HCT116 (cell line): ENCODE results near the gene FGF21.

Source experiments
- CTCF ChIP-seq, 3 experiments: fragments of 200-600 bp in 1 of 3; sonication (generic) in 1 of 3; IDR thresholded peaks in 2 of 3; conservative IDR thresholded peaks in 1 of 3; 2 replicates each; pipeline ENCODE4 v1.5.1; 2012 to 2017; ENCODE audit warnings: low read depth in 2 of 3, low read length in 2 of 3, antibody characterized with exemption in 1 of 3, borderline replicate concordance in 1 of 3, control low read depth in 1 of 3, mild to moderate bottlenecking in 1 of 3, mixed read lengths in 1 of 3, mixed run types in 1 of 3, moderate library complexity in 1 of 3; ENCODE audit not compliant: insufficient read depth in 1 of 3
- EZH2 ChIP-seq: fragments of 200-600 bp; sonication (generic); IDR thresholded peaks from 2 replicates; pipeline ENCODE4 v1.6.1; 2017; ENCODE audit warnings: antibody characterized with exemption, mixed run types
- POLR2A ChIP-seq: IDR thresholded peaks from 2 replicates; pipeline ENCODE4 v1.7.0; 2011; ENCODE audit warnings: borderline replicate concordance; ENCODE audit not compliant: insufficient read depth, insufficient read length; ENCODE audit errors: extremely low read depth
- SIN3A ChIP-seq: IDR thresholded peaks from 2 replicates; pipeline ENCODE4 v1.6.1; 2012; ENCODE audit warnings: low read depth

GRCh38 chr19:48760504-48761205 lies 5.3 kb downstream of the FGF21 start:
- TF ChIP-seq CTCF (IDR thresholded peaks at IDR 0.05 in 2 of 3, conservative IDR thresholded peaks at IDR 0.05 in 1 of 3; ENCODE audit: borderline replicate concordance in 1 of 3, insufficient read depth in 1 of 3, low read depth in 2 of 3, low read length in 2 of 3) (no peak), EZH2 (no peak), POLR2A (no peak), SIN3A (no peak)
